HepG2 (cell line): ENCODE results near the gene SLC25A19. TPM values are rescaled to one million over a fixed set of nuclear protein-coding genes. Genes with fewer than 3 reads are reported as not detected.

Source experiments
- ATAC-seq: fragments of 200-7000 bp; cut with Tn5 transposase; 3 replicates; pipeline ENCODE4 v1.9.1; 2020; ENCODE audit warnings: mild to moderate bottlenecking, moderate library complexity
- BruUV-seq: library from RNA; stranded (reverse); fragments of 400-500 nt; replicated peaks from 2 replicates; lab custom pipeline; 2021; lab: Mats Ljungman, UMichigan
- CTCF ChIA-PET: fragments of 300-600 bp; formaldehyde crosslinking; extraction: SDS; loops from one replicate; lab custom pipeline; 2021; ENCODE audit warnings: low total read pairs, inconsistent platforms, low intra/inter-chr PET ratio; lab: Yijun Ruan, JAX
- POLR2A ChIA-PET: fragments of 350-600 bp; sonication (Branson Sonifier 250); formaldehyde crosslinking; loops from one replicate; lab custom pipeline; 2020; ENCODE audit warnings: antibody characterized with exemption, inconsistent platforms; lab: Yijun Ruan, JAX
- DNase-seq: peaks from one replicate; pipeline ENCODE4 v3.0.0-alpha.2; 2015; ENCODE audit warnings: low spot score
- FAIRE-seq: peaks from 3 replicates; lab custom pipeline; 2011; peaks lifted over from hg19 to GRCh38; lab: Jason Lieb, UNC
- H2AFZ ChIP-seq: one replicate; pipeline ENCODE4 v1.6.1; 2011; ENCODE audit warnings: low read length, inconsistent platforms
- H3K27ac ChIP-seq: fragments of 300-600 bp; 3 replicates; pipeline ENCODE4 v1.8.0; 2011; ENCODE audit warnings: mixed run types, mild to moderate bottlenecking, mixed read lengths, low read length, inconsistent platforms; ENCODE audit not compliant: insufficient read depth; ENCODE audit errors: extremely low read length
- H3K27me3 ChIP-seq, 2 experiments: fragments of 200-600 bp in 1 of 2; 2 replicates in 1 of 2; 3 replicates in 1 of 2; pipeline versions ENCODE4 v1.6.0 to v1.8.0; 2011; ENCODE audit warnings: low read length in 2 of 2, mild to moderate bottlenecking in 2 of 2, moderate library complexity in 2 of 2, inconsistent platforms in 1 of 2; ENCODE audit not compliant: insufficient read depth in 2 of 2, control insufficient read depth in 1 of 2
- H3K36me3 ChIP-seq, 2 experiments: fragments of 200-600 bp in 1 of 2; replicated peaks in 1 of 2; 2 replicates in 1 of 2; 3 replicates in 1 of 2; pipeline versions ENCODE4 v1.5.1 to v1.8.0; 2011; ENCODE audit warnings: low read length in 2 of 2, inconsistent platforms in 1 of 2; ENCODE audit not compliant: insufficient read depth in 2 of 2, control insufficient read depth in 1 of 2
- H3K4me1 ChIP-seq: 2 replicates; pipeline ENCODE4 v1.5.1; 2012; ENCODE audit warnings: low read length, inconsistent platforms; ENCODE audit not compliant: insufficient read depth
- H3K4me2 ChIP-seq: 2 replicates; pipeline ENCODE4 v1.6.0; 2011; ENCODE audit warnings: low read depth, low read length, inconsistent platforms
- H3K4me3 ChIP-seq, 3 experiments: fragments of 200-600 bp in 1 of 3; sonication (generic), shearing (Covaris generic) in 1 of 3; replicated peaks in 1 of 3; 2 replicates each; pipeline ENCODE4 v1.5.1; 2011 to 2016; ENCODE audit warnings: low read length in 3 of 3, inconsistent platforms in 2 of 3, low read depth in 2 of 3, mild to moderate bottlenecking in 2 of 3, control low read depth in 1 of 3, mixed read lengths in 1 of 3; ENCODE audit not compliant: insufficient read depth in 1 of 3
- H3K79me2 ChIP-seq: one replicate; pipeline ENCODE4 v1.6.1; 2011; ENCODE audit warnings: low read length, inconsistent platforms; ENCODE audit not compliant: insufficient read depth
- H3K9ac ChIP-seq: 2 replicates; pipeline ENCODE4 v1.6.0; 2011; ENCODE audit warnings: mild to moderate bottlenecking, low read depth, low read length, inconsistent platforms; ENCODE audit not compliant: insufficient read depth
- H3K9me3 ChIP-seq: 2 replicates; pipeline ENCODE4 v1.5.1; 2012; ENCODE audit warnings: mild to moderate bottlenecking, low read length
- H4K20me1 ChIP-seq: 2 replicates; pipeline ENCODE4 v1.6.0; 2011; ENCODE audit warnings: inconsistent platforms, mild to moderate bottlenecking, low read length, moderate library complexity; ENCODE audit not compliant: insufficient read depth
- CBX2 ChIP-seq, 2 experiments: fragments of 200-600 bp in 1 of 2; sonication (generic); formaldehyde crosslinking in 1 of 2; IDR thresholded peaks; 2 replicates each; pipeline versions ENCODE4 v1.7.0 to v1.8.1; 2018 to 2022; ENCODE audit warnings: low read depth in 2 of 2, low read length in 1 of 2, mild to moderate bottlenecking in 1 of 2, missing genetic modification reagents in 1 of 2
- FOXK2 ChIP-seq: fragments of 450-650 bp; IDR thresholded peaks from 2 replicates; pipeline ENCODE4 v1.6.1; 2016
- NCOR1 ChIP-seq: fragments of 200-600 bp; sonication (generic); IDR thresholded peaks from 2 replicates; pipeline ENCODE4 v1.7.0; 2017; ENCODE audit warnings: antibody characterized with exemption, low read length, borderline replicate concordance
- POGZ ChIP-seq: sonication (generic); formaldehyde crosslinking; IDR thresholded peaks from 2 replicates; pipeline ENCODE4 v1.4.0; 2020; ENCODE audit warnings: mild to moderate bottlenecking, missing genetic modification reagents
- SP140L ChIP-seq: sonication (generic); formaldehyde crosslinking; IDR thresholded peaks from 2 replicates; pipeline ENCODE4 v1.4.0; 2020; ENCODE audit warnings: missing genetic modification reagents, borderline replicate concordance
- ZFAT ChIP-seq: sonication (generic); formaldehyde crosslinking; conservative IDR thresholded peaks from 2 replicates; pipeline ENCODE4 v1.8.1; 2023; ENCODE audit warnings: missing genetic modification reagents, inconsistent platforms
- ZNF256 ChIP-seq: sonication (generic); formaldehyde crosslinking; conservative IDR thresholded peaks from 2 replicates; pipeline ENCODE4 v1.4.0; 2020; ENCODE audit warnings: missing genetic modification reagents
- ZNF616 ChIP-seq: sonication (generic); formaldehyde crosslinking; IDR thresholded peaks from 2 replicates; pipeline ENCODE4 v1.5.0; 2020; ENCODE audit warnings: low read depth, mild to moderate bottlenecking, missing genetic modification reagents
- ZNF841 ChIP-seq: sonication (generic); formaldehyde crosslinking; IDR thresholded peaks from 2 replicates; pipeline ENCODE4 v1.8.1; 2023; ENCODE audit warnings: missing genetic modification reagents, borderline replicate concordance
- ZZZ3 ChIP-seq: sonication (generic); formaldehyde crosslinking; IDR thresholded peaks from 2 replicates; pipeline ENCODE4 v1.4.0; 2020; ENCODE audit warnings: missing genetic modification reagents, mild to moderate bottlenecking, borderline replicate concordance
- WGBS: methylation state at CpG from one replicate; pipeline ENCODE4 v1.1.6; 2017; ENCODE audit warnings: low lambda C conversion rate; 5-methylcytosine and 5-hydroxymethylcytosine counted together
- in situ Hi-C: cut with HindIII; loops from 2 replicates; pipeline ENCODE4 v1.10.0; 2017; ENCODE audit warnings: low pct_unique_long_range_greater_than_20kb; ENCODE audit not compliant: extremely low pct_ligation_motif_present
- intact Hi-C: fragments of 100-400 bp; cut with micrococcal nuclease; formaldehyde crosslinking; loops from one replicate; pipeline ENCODE4 v1.10.0; 2022; ENCODE audit not compliant: unreplicated experiment
- polyA plus RNA-seq, 8 experiments: library from polyadenylated mRNA; depleted of rRNA in 3 of 8; stranded (reverse) in 7 of 8; unstranded in 1 of 8; fragments of >200 nt; fragmentation: Illumina TruSeq in 4 of 8; extraction: Trizol in 4 of 8; gene quantifications; 2 replicates each; pipeline versions ENCODE4 v1.2.1 to v1.2.3, GENCODE V29; 2011 to 2016; ENCODE audit warnings: low read depth in 4 of 8, missing spikeins in 1 of 8, mixed read lengths in 1 of 8; ENCODE audit not compliant: insufficient read depth in 1 of 8
- total RNA-seq, 5 experiments: library from RNA; depleted of rRNA; stranded (reverse); fragments of >200 nt; fragmentation: Illumina TruSeq; extraction: Trizol; gene quantifications; 2 replicates each; pipeline ENCODE4 v1.2.3, GENCODE V29; 2016; ENCODE audit warnings: low read depth in 1 of 5
- TF ChIP-seq, protein P1 (sequence below): IDR thresholded peaks from 2 replicates; pipeline ENCODE4 v1.6.1; 2016
- TF ChIP-seq, protein P2 (sequence below): sonication (generic); formaldehyde crosslinking; IDR thresholded peaks from 2 replicates; pipeline ENCODE4 v1.5.1; 2020; ENCODE audit warnings: missing genetic modification reagents, mild to moderate bottlenecking, borderline replicate concordance

Gene SLC25A19
- total and polyA plus RNA-seq, 2 of the 13 experiments (the other 11 are each of a cell fraction or from before 2014, with no cell fraction given): 24.4 to 41.4 TPM

DNA sequence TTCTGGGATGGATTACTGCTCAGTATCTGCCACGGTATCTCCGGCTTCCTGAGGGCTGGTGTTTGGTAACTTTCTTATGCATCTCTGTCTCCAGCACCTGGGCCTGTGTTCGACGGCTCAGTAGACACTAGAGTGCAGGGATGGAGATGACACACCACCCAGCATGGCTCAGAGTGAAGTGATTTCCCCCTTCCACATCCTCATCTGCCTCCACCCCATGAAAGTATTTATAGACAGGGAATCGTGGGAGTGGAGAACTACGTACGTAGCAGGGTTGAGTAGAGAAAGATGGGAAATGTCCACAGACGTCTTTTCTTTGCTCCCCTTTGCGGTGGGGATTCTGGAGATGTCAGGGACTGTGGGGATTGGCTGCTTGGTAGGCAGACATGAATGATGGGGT is 11.8 kb upstream of the SLC25A19 start:
- no TSS peak for BruUV-seq
- Histone ChIP-seq H2AFZ (no peak overlapping the region), H3K36me3 (no peaks in the 10 kb centered on the region), H3K27ac (no peak overlapping the region), H3K4me1 (peaks cover 23% of the 10 kb centered on the region), H3K79me2 (no peaks in the 10 kb centered on the region), H3K4me3 (no peak overlapping the region), H4K20me1 (no peaks in the 10 kb centered on the region), H3K9me3 (no peaks in the 10 kb centered on the region), H3K27me3 (no peaks in the 10 kb centered on the region), H3K4me2 (no peak overlapping the region), H3K9ac (no peak overlapping the region)
- ChIA-PET CTCF (no interaction called here), POLR2A (no interaction called here)
- FAIRE-seq (no peak), ATAC-seq (no peak), DNase-seq (no peak)
- WGBS: 86% methylated on average over 9 of the region's 9 CpGs
- TF ChIP-seq ZNF616 (CRISPR knock-in tag) (no peak), SP140L (CRISPR knock-in tag) (no peak), ZNF256 (CRISPR knock-in tag) (no peak), NCOR1 (no peak), CBX2 (IDR thresholded peaks at IDR 0.05; ENCODE audit: low read depth, low read length) (no peak), CBX2 (CRISPR knock-in tag; IDR thresholded peaks at IDR 0.05; ENCODE audit: low read depth) (no peak), ZNF841 (CRISPR knock-in tag) (no peak), FOXK2 (no peak), POGZ (no peak), ZZZ3 (no peak), ZFAT (CRISPR knock-in tag) (no peak)
- TF ChIP-seq, protein P1, sequence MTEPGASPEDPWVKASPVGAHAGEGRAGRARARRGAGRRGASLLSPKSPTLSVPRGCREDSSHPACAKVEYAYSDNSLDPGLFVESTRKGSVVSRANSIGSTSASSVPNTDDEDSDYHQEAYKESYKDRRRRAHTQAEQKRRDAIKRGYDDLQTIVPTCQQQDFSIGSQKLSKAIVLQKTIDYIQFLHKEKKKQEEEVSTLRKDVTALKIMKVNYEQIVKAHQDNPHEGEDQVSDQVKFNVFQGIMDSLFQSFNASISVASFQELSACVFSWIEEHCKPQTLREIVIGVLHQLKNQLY (CRISPR knock-in tag): no peak
- TF ChIP-seq, protein P2, sequence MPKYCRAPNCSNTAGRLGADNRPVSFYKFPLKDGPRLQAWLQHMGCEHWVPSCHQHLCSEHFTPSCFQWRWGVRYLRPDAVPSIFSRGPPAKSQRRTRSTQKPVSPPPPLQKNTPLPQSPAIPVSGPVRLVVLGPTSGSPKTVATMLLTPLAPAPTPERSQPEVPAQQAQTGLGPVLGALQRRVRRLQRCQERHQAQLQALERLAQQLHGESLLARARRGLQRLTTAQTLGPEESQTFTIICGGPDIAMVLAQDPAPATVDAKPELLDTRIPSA (CRISPR knock-in tag): no peak
- in situ Hi-C loops: no loop called here
- intact Hi-C loops: no loop called here
